ENCODE results near the gene HIGD1A.

- TF ChIP-seq CTCF (IDR thresholded peaks at IDR 0.05; ENCODE audit: low read length) (no peak), EZH2 (IDR thresholded peaks at IDR 0.05; ENCODE audit: borderline replicate concordance, low read length) (no peak)
These were observed 41.3 kb downstream of the HIGD1A start for GRCh38 chr3:42763021-42763420.

Measured in OCI-LY1 (cell line).